T-cell (primary cell): ENCODE data around the gene YRDC. TPM values are rescaled to one million over a fixed set of nuclear protein-coding genes. Genes with fewer than 3 reads are reported as not detected.

ENCODE experiments used
- total RNA-seq, 35 experiments: library from RNA in 6 of 35; stranded (reverse) in 6 of 35; fragments of 120-200 nt in 1 of 35; gene quantifications; one replicate each; pipeline versions ENCODE4 v1.2.1 to v1.2.4 and lab custom pipeline; 2013 to 2026

The YRDC gene
- total RNA-seq, 5 donors from 2014 or later (not counting 1 experiment from before 2014, with no cell fraction given): 16.0 to 28.2 (median 18.4) TPM

Other genes with a start within 250 kb of the YRDC start
- gene GNL2, start 212.3 kb downstream of the YRDC start, total RNA-seq: 10 to 100 TPM; 39.2 to 52.9 (median 45.8) TPM
- gene RSPO1, start 173.3 kb downstream of the YRDC start, total RNA-seq: not detected
- 1 to 10 TPM in 4 of 5 donors, under 1 TPM in 1; 0.84 to 1.8 (median 1.3) TPM for gene CDCA8, start 115.7 kb downstream of the YRDC start, total RNA-seq
- gene EPHA10, start 43.1 kb downstream of the YRDC start, total RNA-seq: 1 to 10 TPM in 1 of 5 donors, under 1 TPM in 2, not detected in 2; 0.35 to 1.4 (median 0.72) TPM
- gene MANEAL, start 14.4 kb downstream of the YRDC start, total RNA-seq: 1 to 10 TPM; 1.0 to 4.4 (median 2.8) TPM
- 10 to 100 TPM; 13.1 to 24.9 (median 15.8) TPM for gene C1orf122, start 418 bp downstream of the YRDC start, total RNA-seq
- gene MTF1, start 51.4 kb upstream of the YRDC start, total RNA-seq: 10 to 100 TPM; 23.6 to 29.9 (median 24.9) TPM
- 10 to 100 TPM; 27.9 to 35.8 (median 30.9) TPM for gene INPP5B, start 138.8 kb upstream of the YRDC start, total RNA-seq
- 10 to 100 TPM; 45.2 to 69.9 (median 53.0) TPM for gene SF3A3, start 181.8 kb upstream of the YRDC start, total RNA-seq
- gene FHL3, start 197.3 kb upstream of the YRDC start, total RNA-seq: 10 to 100 TPM in 2 of 5 donors, 1 to 10 TPM in 3; 4.1 to 19.3 (median 8.1) TPM
- gene UTP11, start 204.5 kb upstream of the YRDC start, total RNA-seq: 10 to 100 TPM in 3 of 5 donors, 1 to 10 TPM in 2; 8.5 to 18.3 (median 15.9) TPM
- gene POU3F1, start 238.6 kb upstream of the YRDC start, total RNA-seq: under 1 TPM; 0.28 to 0.72 (median 0.64) TPM